IMR-90 (cell line): ENCODE data around the gene SH3D21. TPM values are rescaled to one million over a fixed set of nuclear protein-coding genes. Genes with fewer than 3 reads are reported as not detected.

Experiments used
- ATAC-seq: fragments of 200-7000 bp; cut with Tn5 transposase; 2 replicates; pipeline ENCODE4 v1.9.1; 2020; ENCODE audit warnings: low read depth, mild to moderate bottlenecking, moderate library complexity
- BruUV-seq: library from RNA; stranded (reverse); fragments of 400-500 nt; replicated peaks from 2 replicates; lab custom pipeline; 2021; lab: Mats Ljungman, UMichigan
- CTCF ChIA-PET: fragments of 300-600 bp; formaldehyde crosslinking; extraction: SDS; loops from one replicate; lab custom pipeline; 2021; ENCODE audit warnings: antibody characterized with exemption; lab: Yijun Ruan, JAX
- POLR2A ChIA-PET: fragments of 300-600 bp; sonication (Branson Sonifier 250); formaldehyde crosslinking; loops from one replicate; lab custom pipeline; 2022; ENCODE audit warnings: antibody characterized with exemption; ENCODE audit not compliant: unreplicated experiment; lab: Charles Lee
- DNase-seq: peaks from one replicate; pipeline ENCODE4 v3.0.0; 2013
- H2AFZ ChIP-seq: replicated peaks from 2 replicates; pipeline ENCODE3; 2013; ENCODE audit warnings: low read length, mild to moderate bottlenecking; ENCODE audit not compliant: poor library complexity
- H2AK5ac ChIP-seq: 2 replicates; pipeline ENCODE4 v1.6.1; 2013; ENCODE audit warnings: low read depth, low read length, inconsistent platforms
- H2AK9ac ChIP-seq: replicated peaks from 2 replicates; pipeline ENCODE3; 2013; ENCODE audit warnings: mild to moderate bottlenecking, low read depth, low read length, moderate library complexity; ENCODE audit not compliant: poor library complexity
- H2BK120ac ChIP-seq: 2 replicates; pipeline ENCODE4 v1.6.1; 2013; ENCODE audit warnings: low read depth, low read length, inconsistent platforms
- H2BK15ac ChIP-seq: 3 replicates; pipeline ENCODE4 v1.6.1; 2013; ENCODE audit warnings: low read depth, low read length, inconsistent platforms
- H2BK20ac ChIP-seq: 2 replicates; pipeline ENCODE4 v1.6.1; 2013; ENCODE audit warnings: low read depth, mild to moderate bottlenecking, inconsistent platforms, low read length, moderate library complexity
- H2BK5ac ChIP-seq: 2 replicates; pipeline ENCODE4 v1.6.1; 2013; ENCODE audit warnings: mild to moderate bottlenecking, low read depth, low read length, inconsistent platforms; ENCODE audit not compliant: poor library complexity, severe bottlenecking
- H3K14ac ChIP-seq: replicated peaks from 2 replicates; pipeline ENCODE4 v1.6.1; 2013; ENCODE audit warnings: low read depth, low read length, inconsistent platforms
- H3K18ac ChIP-seq: 2 replicates; pipeline ENCODE4 v1.6.1; 2013; ENCODE audit warnings: low read depth, low read length, control low read depth
- H3K23ac ChIP-seq: 2 replicates; pipeline ENCODE4 v1.6.1; 2013; ENCODE audit warnings: low read depth, low read length, inconsistent platforms
- H3K27ac ChIP-seq: 2 replicates; pipeline ENCODE4 v1.5.1; 2013; ENCODE audit warnings: mild to moderate bottlenecking, control low read depth, low read length; ENCODE audit not compliant: insufficient read depth
- H3K27me3 ChIP-seq: 2 replicates; pipeline ENCODE4 v1.6.1; 2013; ENCODE audit warnings: low read length; ENCODE audit not compliant: control insufficient read depth, insufficient read depth
- H3K36me3 ChIP-seq: 2 replicates; pipeline ENCODE4 v1.6.1; 2013; ENCODE audit warnings: low read length, mixed read lengths; ENCODE audit not compliant: control insufficient read depth, insufficient read depth
- H3K4ac ChIP-seq: 2 replicates; pipeline ENCODE4 v1.6.1; 2013; ENCODE audit warnings: low read depth, low read length, inconsistent platforms
- H3K4me1 ChIP-seq: 2 replicates; pipeline ENCODE4 v1.6.1; 2013; ENCODE audit warnings: low read length, mixed read lengths; ENCODE audit not compliant: control insufficient read depth, insufficient read depth
- H3K4me2 ChIP-seq: 2 replicates; pipeline ENCODE4 v1.6.1; 2013; ENCODE audit warnings: low read depth, mild to moderate bottlenecking, control low read depth, low read length, moderate library complexity
- H3K4me3 ChIP-seq: 2 replicates; pipeline ENCODE4 v1.5.1; 2013; ENCODE audit warnings: low read depth, mild to moderate bottlenecking, control low read depth, low read length, moderate library complexity; ENCODE audit not compliant: insufficient read depth
- H3K56ac ChIP-seq: 2 replicates; pipeline ENCODE4 v1.6.1; 2013; ENCODE audit warnings: low read length, inconsistent platforms; ENCODE audit not compliant: insufficient read depth; ENCODE audit errors: extremely low read depth
- H3K79me1 ChIP-seq, 2 experiments: 2 replicates each; pipeline ENCODE4 v1.6.1; 2013; ENCODE audit warnings: low read length in 2 of 2, inconsistent platforms in 1 of 2, low read depth in 1 of 2
- H3K9ac ChIP-seq: 2 replicates; pipeline ENCODE4 v1.6.1; 2013; ENCODE audit warnings: low read depth, low read length, control low read depth
- H3K9me1 ChIP-seq: 2 replicates; pipeline ENCODE4 v1.6.1; 2013; ENCODE audit warnings: low read length, inconsistent platforms; ENCODE audit not compliant: insufficient read depth
- H3K9me3 ChIP-seq: 2 replicates; pipeline ENCODE4 v1.6.1; 2013; ENCODE audit warnings: low read length; ENCODE audit not compliant: control insufficient read depth, insufficient read depth
- H4K20me1 ChIP-seq: 2 replicates; pipeline ENCODE4 v1.6.1; 2013; ENCODE audit warnings: low read length, inconsistent platforms; ENCODE audit not compliant: insufficient read depth
- H4K5ac ChIP-seq: 2 replicates; pipeline ENCODE4 v1.6.1; 2013; ENCODE audit warnings: mild to moderate bottlenecking, low read depth, low read length, control low read depth
- H4K8ac ChIP-seq, 2 experiments: 2 replicates each; pipeline ENCODE4 v1.6.1; 2013; ENCODE audit warnings: low read depth in 2 of 2, low read length in 2 of 2, control low read depth in 1 of 2, inconsistent platforms in 1 of 2
- H4K91ac ChIP-seq: 2 replicates; pipeline ENCODE4 v1.6.1; 2013; ENCODE audit warnings: low read depth, low read length, inconsistent platforms; ENCODE audit not compliant: insufficient read depth
- BHLHE40 ChIP-seq: fragments of 150-350 bp; IDR thresholded peaks from 2 replicates; pipeline ENCODE4 v1.6.1; 2016; ENCODE audit warnings: mild to moderate bottlenecking, low read depth, low read length
- CEBPB ChIP-seq: IDR thresholded peaks from 2 replicates; pipeline ENCODE4 v1.6.1; 2012; ENCODE audit warnings: low read depth, low read length, improper control_type of control experiment
- CHD1 ChIP-seq: IDR thresholded peaks from 2 replicates; pipeline ENCODE4 v1.6.1; 2012; ENCODE audit warnings: low read depth, low read length, improper control_type of control experiment
- CTCF ChIP-seq: conservative IDR thresholded peaks from 2 replicates; pipeline ENCODE4 v1.5.1; 2012; ENCODE audit warnings: mild to moderate bottlenecking, low read depth, low read length, improper control_type of control experiment
- FOS ChIP-seq: fragments of 150-350 bp; IDR thresholded peaks from 2 replicates; pipeline ENCODE4 v1.6.1; 2016; ENCODE audit warnings: low read depth, low read length
- MAFK ChIP-seq: IDR thresholded peaks from 2 replicates; pipeline ENCODE4 v1.6.1; 2012; ENCODE audit warnings: low read depth, low read length, improper control_type of control experiment
- MAZ ChIP-seq: IDR thresholded peaks from 2 replicates; pipeline ENCODE4 v1.6.1; 2012; ENCODE audit warnings: low read depth, mild to moderate bottlenecking, low read length, improper control_type of control experiment, moderate library complexity, borderline replicate concordance
- MXI1 ChIP-seq: IDR thresholded peaks from 2 replicates; pipeline ENCODE4 v1.6.1; 2012; ENCODE audit warnings: low read depth, mild to moderate bottlenecking, low read length, moderate library complexity, borderline replicate concordance
- NFE2L2 ChIP-seq: fragments of 150-350 bp; IDR thresholded peaks from 2 replicates; pipeline ENCODE4 v1.6.1; 2016; ENCODE audit warnings: low read depth, mild to moderate bottlenecking, low read length
- POLR2A ChIP-seq: IDR thresholded peaks from 2 replicates; pipeline ENCODE4 v1.6.1; 2012; ENCODE audit warnings: mild to moderate bottlenecking, low read depth, low read length
- RAD21 ChIP-seq: IDR thresholded peaks from 2 replicates; pipeline ENCODE4 v1.6.1; 2012; ENCODE audit warnings: low read length, improper control_type of control experiment
- RCOR1 ChIP-seq: IDR thresholded peaks from 2 replicates; pipeline ENCODE4 v1.6.1; 2012; ENCODE audit warnings: mild to moderate bottlenecking, low read length, improper control_type of control experiment; ENCODE audit not compliant: insufficient replicate concordance
- RFX5 ChIP-seq: IDR thresholded peaks from 2 replicates; pipeline ENCODE4 v1.8.0; 2012; ENCODE audit warnings: low read depth, mild to moderate bottlenecking, low read length, moderate library complexity
- SMC3 ChIP-seq: fragments of 150-350 bp; IDR thresholded peaks from 2 replicates; pipeline ENCODE4 v1.6.1; 2016; ENCODE audit warnings: low read depth, mild to moderate bottlenecking, antibody characterized with exemption, low read length, moderate library complexity
- USF2 ChIP-seq: fragments of 150-350 bp; IDR thresholded peaks from 2 replicates; pipeline ENCODE4 v1.6.1; 2017; ENCODE audit warnings: mild to moderate bottlenecking, antibody characterized with exemption, low read length, low read depth
- WGBS, 2 experiments: methylation state at CpG; one replicate each; pipeline versions ENCODE4 v1.1.5 to v1.1.7; 2013; ENCODE audit warnings: missing lambda C conversion rate in 2 of 2; ENCODE audit not compliant: insufficient read length in 1 of 2; ENCODE audit errors: extremely low coverage in 2 of 2; 5-methylcytosine and 5-hydroxymethylcytosine counted together
- dilution Hi-C: fragments of 300-500 bp; cut with HindIII; formaldehyde crosslinking; loops from one replicate; pipeline ENCODE4 v1.14.3; 2018; ENCODE audit warnings: low sequenced_read_pairs; ENCODE audit not compliant: unreplicated experiment
- in situ Hi-C: fragments of 300-500 bp; cut with MboI; formaldehyde crosslinking; loops from 3 replicates; pipeline ENCODE4 v1.14.3; 2019; ENCODE audit warnings: low sequenced_read_pairs, inconsistent platforms, mixed read lengths
- intact Hi-C: fragments of 100-400 bp; cut with micrococcal nuclease; formaldehyde crosslinking; loops from 2 replicates; pipeline ENCODE4 v1.10.0; 2022
- polyA plus RNA-seq, 3 experiments: library from polyadenylated mRNA; depleted of rRNA; stranded (reverse); fragments of >200 nt; gene quantifications; 2 replicates each; pipeline ENCODE4 v1.2.3, GENCODE V29; 2012; ENCODE audit warnings: low replicate concordance in 1 of 3
- total RNA-seq: library from RNA; depleted of rRNA; stranded (reverse); fragments of >200 nt; gene quantifications from 2 replicates; pipeline ENCODE4 v1.2.3, GENCODE V29; 2012
- TF ChIP-seq, protein P1 (sequence below): fragments of 150-350 bp; IDR thresholded peaks from 2 replicates; pipeline ENCODE4 v1.6.1; 2016; ENCODE audit warnings: low read depth, mild to moderate bottlenecking, low read length, moderate library complexity, borderline replicate concordance

The SH3D21 gene
- total and polyA plus RNA-seq, 2 of the 4 experiments (the other 2 are of a cell fraction): 1.8 to 11.9 TPM

GRCh38 chr1:36329817-36330216, 23.6 kb downstream of the SH3D21 start:
- 89% methylated on average over 3 of the region's 9 CpGs; no CpG with 5 or more reads in 1 of the 2 experiments for WGBS, 2 experiments
- ChIA-PET CTCF (no interaction called here), POLR2A (no interaction called here)

More at GRCh38 chr1:36329817-36330216, 23.6 kb downstream of the SH3D21 start:
- in situ Hi-C loops (no loop called here), intact Hi-C loops (no loop called here), dilution Hi-C loops (no loop called here)
- Histone ChIP-seq H3K36me3 (no peaks in the 10 kb centered on the region), H2BK20ac (no peak overlapping the region), H4K20me1 (no peaks in the 10 kb centered on the region), H3K4me3 (no peak overlapping the region), H3K56ac (no peak overlapping the region), H3K14ac (no peak overlapping the region), H3K27me3 (no peaks in the 10 kb centered on the region), H2AK9ac (no peak overlapping the region), H2BK15ac (no peak overlapping the region), H2AK5ac (no peak overlapping the region), H3K18ac (no peak overlapping the region), H3K9me3 (no peaks in the 10 kb centered on the region), H2AFZ (no peak overlapping the region), H2BK120ac (no peak overlapping the region), H4K5ac (no peak overlapping the region), H4K91ac (no peak overlapping the region), H3K4me2 (no peak overlapping the region), H3K27ac (no peak overlapping the region), H3K9me1 (peaks cover 16% of the 10 kb centered on the region), H3K23ac (no peak overlapping the region), H3K79me1 (peaks cover 0 to 33% of the 10 kb centered on the region in 2 experiments), H2BK5ac (no peak overlapping the region), H4K8ac (no peak overlapping the region), H3K4me1 (peaks cover 6% of the 10 kb centered on the region), H3K9ac (no peak overlapping the region), H3K4ac (no peak overlapping the region)
- ATAC-seq (no peak), DNase-seq (no peak)
- TF ChIP-seq RCOR1: no peak
- TF ChIP-seq CEBPB: no peak
- no peak for TF ChIP-seq USF2
- TF ChIP-seq POLR2A: no peak
- no peak for TF ChIP-seq CHD1
- TF ChIP-seq MAZ: no peak
- TF ChIP-seq BHLHE40: no peak
- TF ChIP-seq, protein P1, sequence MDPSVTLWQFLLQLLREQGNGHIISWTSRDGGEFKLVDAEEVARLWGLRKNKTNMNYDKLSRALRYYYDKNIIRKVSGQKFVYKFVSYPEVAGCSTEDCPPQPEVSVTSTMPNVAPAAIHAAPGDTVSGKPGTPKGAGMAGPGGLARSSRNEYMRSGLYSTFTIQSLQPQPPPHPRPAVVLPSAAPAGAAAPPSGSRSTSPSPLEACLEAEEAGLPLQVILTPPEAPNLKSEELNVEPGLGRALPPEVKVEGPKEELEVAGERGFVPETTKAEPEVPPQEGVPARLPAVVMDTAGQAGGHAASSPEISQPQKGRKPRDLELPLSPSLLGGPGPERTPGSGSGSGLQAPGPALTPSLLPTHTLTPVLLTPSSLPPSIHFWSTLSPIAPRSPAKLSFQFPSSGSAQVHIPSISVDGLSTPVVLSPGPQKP: no peak
- TF ChIP-seq SMC3: no peak
- TF ChIP-seq FOS: no peak
- TF ChIP-seq NFE2L2: no peak
- no peak for TF ChIP-seq CTCF
- TF ChIP-seq MXI1: no peak
- no peak for TF ChIP-seq RFX5
- no peak for TF ChIP-seq MAFK
- no peak for TF ChIP-seq RAD21
- no TSS peak for BruUV-seq
